Measurements from ENCODE around the gene SLC4A1AP. TPM values are rescaled to one million over a fixed set of nuclear protein-coding genes. Genes with fewer than 3 reads are reported as not detected.

SLC4A1AP gene
- total RNA-seq, 6 donors from 2014 or later = 15.8 to 44.0 (median 21.6) TPM

DNA sequence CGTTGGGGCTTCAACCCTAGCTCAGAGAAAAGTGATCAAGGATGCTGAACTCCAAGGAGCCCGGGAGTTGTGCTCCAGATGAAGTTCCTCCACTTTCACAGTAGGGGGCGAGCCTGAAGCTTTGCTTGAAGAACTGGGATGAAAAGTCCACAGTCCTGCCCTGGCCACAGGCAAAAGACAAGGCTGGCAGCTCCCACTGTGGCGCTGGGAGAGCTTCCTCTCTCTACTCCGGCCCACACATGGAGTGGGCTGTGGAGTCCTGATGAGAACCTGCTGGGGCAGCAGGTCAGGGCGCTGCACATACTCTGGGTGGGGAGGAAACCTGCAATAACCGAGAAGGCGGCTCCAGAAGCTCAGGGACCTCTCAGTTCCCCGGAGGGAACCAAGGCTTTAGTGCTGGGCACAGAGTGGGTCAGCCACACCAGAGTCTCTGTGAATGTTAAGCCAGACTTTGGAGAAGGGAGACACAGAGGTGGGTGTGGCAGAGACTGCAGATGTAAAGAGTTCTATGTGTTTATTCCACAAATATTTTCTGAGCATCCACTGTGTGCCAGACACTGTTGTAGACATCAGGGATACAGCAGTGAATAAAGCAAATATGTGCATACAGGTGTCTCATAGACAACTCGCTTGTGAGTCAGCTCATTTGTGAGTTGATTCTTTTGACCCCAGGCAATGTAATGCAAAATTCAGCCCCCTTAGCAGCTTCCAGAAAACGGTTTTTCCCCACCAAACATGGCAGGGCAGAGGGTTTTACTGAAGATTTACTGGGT lies 59.9 kb downstream of the SLC4A1AP start:
- Histone ChIP-seq H3K27ac (peak overlapping the region; percentile 41 to 80 (median 70)), H3K36me3 (no peaks in the 10 kb centered on the region), H3K4me3 (no peak overlapping the region), H3K9me3 (no peaks in the 10 kb centered on the region), H3K4me1 (peaks cover 22 to 36% (median 24%) of the 10 kb centered on the region in 4 donors), H3K27me3 (no peaks in the 10 kb centered on the region)
- ATAC-seq (ENCODE audit: low FRiP score in 2 of 2) (peak; percentile 67 to 81), DNase-seq (peak in 1 of 2 donors; percentile 79)
- TF ChIP-seq, protein P1, sequence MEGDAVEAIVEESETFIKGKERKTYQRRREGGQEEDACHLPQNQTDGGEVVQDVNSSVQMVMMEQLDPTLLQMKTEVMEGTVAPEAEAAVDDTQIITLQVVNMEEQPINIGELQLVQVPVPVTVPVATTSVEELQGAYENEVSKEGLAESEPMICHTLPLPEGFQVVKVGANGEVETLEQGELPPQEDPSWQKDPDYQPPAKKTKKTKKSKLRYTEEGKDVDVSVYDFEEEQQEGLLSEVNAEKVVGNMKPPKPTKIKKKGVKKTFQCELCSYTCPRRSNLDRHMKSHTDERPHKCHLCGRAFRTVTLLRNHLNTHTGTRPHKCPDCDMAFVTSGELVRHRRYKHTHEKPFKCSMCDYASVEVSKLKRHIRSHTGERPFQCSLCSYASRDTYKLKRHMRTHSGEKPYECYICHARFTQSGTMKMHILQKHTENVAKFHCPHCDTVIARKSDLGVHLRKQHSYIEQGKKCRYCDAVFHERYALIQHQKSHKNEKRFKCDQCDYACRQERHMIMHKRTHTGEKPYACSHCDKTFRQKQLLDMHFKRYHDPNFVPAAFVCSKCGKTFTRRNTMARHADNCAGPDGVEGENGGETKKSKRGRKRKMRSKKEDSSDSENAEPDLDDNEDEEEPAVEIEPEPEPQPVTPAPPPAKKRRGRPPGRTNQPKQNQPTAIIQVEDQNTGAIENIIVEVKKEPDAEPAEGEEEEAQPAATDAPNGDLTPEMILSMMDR (IDR thresholded peaks at IDR 0.05) = peak; percentile 75 to 85 (median 82)
- no peak for TF ChIP-seq EP300 (IDR thresholded peaks at IDR 0.05)
- WGBS, 2 donors = 42% methylated on average over 9 to 11 of the region's 11 CpGs

DNA sequence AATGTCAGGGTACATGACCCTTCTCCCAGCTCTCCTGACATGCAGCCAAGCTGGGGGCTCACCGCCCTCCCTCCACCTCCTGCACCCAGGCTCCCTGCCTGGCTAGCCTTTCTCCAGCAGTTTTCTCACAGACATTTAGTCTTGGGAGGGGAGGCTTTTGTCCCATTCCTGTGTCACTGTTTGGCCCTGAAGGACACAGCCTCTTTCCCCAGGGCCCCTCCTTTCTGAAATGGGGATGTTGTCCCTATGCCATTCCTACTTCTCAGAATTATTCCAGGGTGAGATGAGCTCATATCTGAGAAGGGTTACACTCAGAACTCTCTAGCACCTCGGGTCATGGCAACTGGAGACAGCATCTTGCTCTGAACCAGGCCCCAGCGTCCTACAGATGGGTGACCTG lies 60.5 kb downstream of the SLC4A1AP start:
- no peaks in the 10 kb centered on the region for H3K36me3 ChIP-seq
- TF ChIP-seq POLR2AphosphoS5 (IDR thresholded peaks at IDR 0.05) (no peak), POLR2A (IDR thresholded peaks at IDR 0.05) (no peak), EP300 (IDR thresholded peaks at IDR 0.05) (no peak)
- TF ChIP-seq, protein P1 (IDR thresholded peaks at IDR 0.05) = no peak
- peaks cover 26 to 40% (median 27%) of the 10 kb centered on the region in 4 donors for H3K4me1 ChIP-seq
- H3K27me3 ChIP-seq = no peaks in the 10 kb centered on the region
- WGBS, 2 donors = 84% methylated on average over 3 of the region's 3 CpGs
- ATAC-seq (ENCODE audit: low FRiP score in 2 of 2) = no peak
- DNase-seq = no peak
- no peak overlapping the region for H3K4me3 ChIP-seq
- peak overlapping the region; percentile 45 to 80 (median 70) for H3K27ac ChIP-seq
- H3K9me3 ChIP-seq = no peaks in the 10 kb centered on the region

DNA sequence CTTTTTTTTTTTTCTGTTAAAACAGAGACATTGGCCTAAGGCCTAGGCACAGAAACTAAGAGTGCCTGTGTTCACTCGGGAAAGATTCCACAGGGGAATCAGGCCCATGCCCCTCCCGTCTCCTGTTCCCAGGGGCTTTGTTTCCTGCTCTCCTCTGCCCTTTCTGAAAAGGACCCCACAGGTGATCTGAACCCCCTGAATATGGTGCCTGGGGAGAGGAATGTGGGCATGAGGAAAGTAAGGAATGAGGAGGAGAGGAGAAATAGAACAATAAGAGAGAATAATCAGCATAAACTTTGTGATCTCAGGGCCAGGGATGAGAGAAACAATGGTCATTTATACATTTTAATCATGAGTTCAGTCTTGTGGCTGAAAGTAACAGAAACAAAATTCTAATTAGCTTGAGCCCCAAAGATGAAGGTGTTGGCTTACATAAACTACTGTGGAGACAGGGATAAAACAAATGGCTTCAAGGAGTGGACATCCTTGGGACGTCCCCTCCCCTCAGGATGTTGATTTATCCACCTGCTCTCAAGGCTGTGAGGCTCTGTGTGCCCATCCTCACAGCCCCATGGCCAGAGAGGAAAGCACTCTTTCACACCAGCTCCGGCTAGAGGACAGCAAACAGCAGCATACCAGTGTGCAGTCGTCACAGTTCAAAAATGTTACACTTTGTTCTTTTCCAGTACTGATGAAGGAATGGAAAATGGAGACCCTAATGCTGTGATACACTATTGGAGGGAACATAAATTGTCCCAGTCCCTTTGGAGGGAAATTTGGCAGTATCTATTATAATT lies 61.4 kb downstream of the SLC4A1AP start:
- Histone ChIP-seq H3K27ac (peak overlapping the region; percentile 45 to 80 (median 70)), H3K9me3 (no peaks in the 10 kb centered on the region), H3K4me1 (peaks cover 21 to 41% (median 35%) of the 10 kb centered on the region in 4 donors), H3K36me3 (no peaks in the 10 kb centered on the region), H3K4me3 (no peak overlapping the region), H3K27me3 (no peaks in the 10 kb centered on the region)
- WGBS, 2 donors = 71 to 76% methylated on average over 5 of the region's 5 CpGs
- TF ChIP-seq EP300 (IDR thresholded peaks at IDR 0.05) = peak in 2 of 4 donors; percentile 28 to 47
- TF ChIP-seq POLR2A (IDR thresholded peaks at IDR 0.05) = no peak
- TF ChIP-seq, protein P1 (IDR thresholded peaks at IDR 0.05) = no peak
- TF ChIP-seq POLR2AphosphoS5 (IDR thresholded peaks at IDR 0.05) = peak in 1 of 2 donors; percentile 17
- ATAC-seq (ENCODE audit: low FRiP score in 2 of 2) = peak in 1 of 2 donors; percentile 76
- no peak for DNase-seq

DNA sequence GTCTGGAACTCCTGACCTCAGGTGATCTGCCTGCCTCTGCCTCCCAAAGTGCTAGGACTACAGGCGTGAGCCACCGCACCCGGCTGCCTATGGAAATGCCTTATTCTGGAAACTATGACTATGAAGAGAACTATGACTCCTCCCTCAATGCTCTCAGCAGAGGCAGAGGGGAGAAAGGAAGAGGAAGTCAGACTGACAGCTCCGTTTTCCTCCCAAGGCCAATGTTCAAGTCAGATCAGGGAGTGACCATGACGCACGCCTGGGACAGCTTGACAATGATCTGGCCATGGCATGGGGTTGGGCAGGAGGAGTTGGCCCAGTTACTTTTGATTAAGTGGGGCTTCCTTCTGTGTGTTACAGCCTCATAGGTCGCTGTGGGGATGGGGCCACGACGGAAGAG lies 63.6 kb downstream of the SLC4A1AP start:
- ATAC-seq (ENCODE audit: low FRiP score in 2 of 2) (peak in 1 of 2 donors; percentile 49), DNase-seq (peak in 1 of 2 donors; percentile 49)

More for the DNA sequence above, 63.6 kb downstream of the SLC4A1AP start:
- no peaks in the 10 kb centered on the region for H3K36me3 ChIP-seq
- H3K27me3 ChIP-seq = no peaks in the 10 kb centered on the region
- WGBS, 2 donors = 59 to 70% methylated on average over 9 of the region's 9 CpGs
- H3K9me3 ChIP-seq = no peaks in the 10 kb centered on the region
- TF ChIP-seq POLR2AphosphoS5 (IDR thresholded peaks at IDR 0.05) = peak; percentile 60 to 67
- TF ChIP-seq POLR2A (IDR thresholded peaks at IDR 0.05) = no peak
- peak in 2 of 4 donors; percentile 3 to 57 for TF ChIP-seq EP300 (IDR thresholded peaks at IDR 0.05)
- peak overlapping the region in 3 of 4 donors; percentile 69 to 82 (median 81) for H3K27ac ChIP-seq
- H3K4me1 ChIP-seq = peaks cover 28 to 49% (median 40%) of the 10 kb centered on the region in 4 donors
- H3K4me3 ChIP-seq = no peak overlapping the region

Measured in upper lobe of left lung (tissue), 6 donors.